HepG2 (cell line): ENCODE data around the gene DCHS2. TPM values are rescaled to one million over a fixed set of nuclear protein-coding genes. Genes with fewer than 3 reads are reported as not detected.

Experiments used
- ATAC-seq: fragments of 200-7000 bp; cut with Tn5 transposase; 3 replicates; pipeline ENCODE4 v1.9.1; 2020; ENCODE audit warnings: mild to moderate bottlenecking, moderate library complexity
- BruUV-seq: library from RNA; stranded (reverse); fragments of 400-500 nt; replicated peaks from 2 replicates; lab custom pipeline; 2021; lab: Mats Ljungman, UMichigan
- CTCF ChIA-PET: fragments of 300-600 bp; formaldehyde crosslinking; extraction: SDS; loops from one replicate; lab custom pipeline; 2021; ENCODE audit warnings: low total read pairs, inconsistent platforms, low intra/inter-chr PET ratio; lab: Yijun Ruan, JAX
- POLR2A ChIA-PET: fragments of 350-600 bp; sonication (Branson Sonifier 250); formaldehyde crosslinking; loops from one replicate; lab custom pipeline; 2020; ENCODE audit warnings: antibody characterized with exemption, inconsistent platforms; lab: Yijun Ruan, JAX
- DNase-seq: peaks from one replicate; pipeline ENCODE4 v3.0.0-alpha.2; 2015; ENCODE audit warnings: low spot score
- FAIRE-seq: peaks from 3 replicates; lab custom pipeline; 2011; peaks lifted over from hg19 to GRCh38; lab: Jason Lieb, UNC
- H2AFZ ChIP-seq: one replicate; pipeline ENCODE4 v1.6.1; 2011; ENCODE audit warnings: low read length, inconsistent platforms
- H3K27ac ChIP-seq: fragments of 300-600 bp; 3 replicates; pipeline ENCODE4 v1.8.0; 2011; ENCODE audit warnings: mixed run types, mild to moderate bottlenecking, mixed read lengths, low read length, inconsistent platforms; ENCODE audit not compliant: insufficient read depth; ENCODE audit errors: extremely low read length
- H3K27me3 ChIP-seq, 2 experiments: fragments of 200-600 bp in 1 of 2; 2 replicates in 1 of 2; 3 replicates in 1 of 2; pipeline versions ENCODE4 v1.6.0 to v1.8.0; 2011; ENCODE audit warnings: low read length in 2 of 2, mild to moderate bottlenecking in 2 of 2, moderate library complexity in 2 of 2, inconsistent platforms in 1 of 2; ENCODE audit not compliant: insufficient read depth in 2 of 2, control insufficient read depth in 1 of 2
- H3K36me3 ChIP-seq, 2 experiments: fragments of 200-600 bp in 1 of 2; replicated peaks in 1 of 2; 2 replicates in 1 of 2; 3 replicates in 1 of 2; pipeline versions ENCODE4 v1.5.1 to v1.8.0; 2011; ENCODE audit warnings: low read length in 2 of 2, inconsistent platforms in 1 of 2; ENCODE audit not compliant: insufficient read depth in 2 of 2, control insufficient read depth in 1 of 2
- H3K4me1 ChIP-seq: 2 replicates; pipeline ENCODE4 v1.5.1; 2012; ENCODE audit warnings: low read length, inconsistent platforms; ENCODE audit not compliant: insufficient read depth
- H3K4me2 ChIP-seq: 2 replicates; pipeline ENCODE4 v1.6.0; 2011; ENCODE audit warnings: low read depth, low read length, inconsistent platforms
- H3K4me3 ChIP-seq, 3 experiments: fragments of 200-600 bp in 1 of 3; sonication (generic), shearing (Covaris generic) in 1 of 3; replicated peaks in 1 of 3; 2 replicates each; pipeline ENCODE4 v1.5.1; 2011 to 2016; ENCODE audit warnings: low read length in 3 of 3, inconsistent platforms in 2 of 3, low read depth in 2 of 3, mild to moderate bottlenecking in 2 of 3, control low read depth in 1 of 3, mixed read lengths in 1 of 3; ENCODE audit not compliant: insufficient read depth in 1 of 3
- H3K79me2 ChIP-seq: one replicate; pipeline ENCODE4 v1.6.1; 2011; ENCODE audit warnings: low read length, inconsistent platforms; ENCODE audit not compliant: insufficient read depth
- H3K9ac ChIP-seq: 2 replicates; pipeline ENCODE4 v1.6.0; 2011; ENCODE audit warnings: mild to moderate bottlenecking, low read depth, low read length, inconsistent platforms; ENCODE audit not compliant: insufficient read depth
- H3K9me3 ChIP-seq: 2 replicates; pipeline ENCODE4 v1.5.1; 2012; ENCODE audit warnings: mild to moderate bottlenecking, low read length
- H4K20me1 ChIP-seq: 2 replicates; pipeline ENCODE4 v1.6.0; 2011; ENCODE audit warnings: inconsistent platforms, mild to moderate bottlenecking, low read length, moderate library complexity; ENCODE audit not compliant: insufficient read depth
- ARID3A ChIP-seq: IDR thresholded peaks from 2 replicates; pipeline ENCODE4 v1.6.1; 2012; ENCODE audit warnings: low read depth, low read length, improper control_type of control experiment
- ARNT ChIP-seq: fragments of 450-650 bp; IDR thresholded peaks from 2 replicates; pipeline ENCODE4 v1.6.1; 2017
- E2F2 ChIP-seq: sonication (generic); formaldehyde crosslinking; IDR thresholded peaks from 2 replicates; pipeline ENCODE4 v1.4.0; 2020; ENCODE audit warnings: missing genetic modification reagents, borderline replicate concordance
- IRX3 ChIP-seq: sonication (generic); formaldehyde crosslinking; IDR thresholded peaks from 2 replicates; pipeline ENCODE4 v1.8.1; 2023; ENCODE audit warnings: mild to moderate bottlenecking, low read depth, missing genetic modification reagents, borderline replicate concordance
- MTERF4 ChIP-seq: sonication (generic); formaldehyde crosslinking; IDR thresholded peaks from 2 replicates; pipeline ENCODE4 v1.8.0; 2023; ENCODE audit warnings: mild to moderate bottlenecking, missing genetic modification reagents
- RFXANK ChIP-seq: IDR thresholded peaks from 2 replicates; pipeline ENCODE4 v1.6.1; 2016
- ZBTB7B ChIP-seq: sonication (generic); formaldehyde crosslinking; IDR thresholded peaks from 2 replicates; pipeline ENCODE4 v1.4.0; 2020; ENCODE audit warnings: missing genetic modification reagents
- ZNF143 ChIP-seq: sonication (generic); formaldehyde crosslinking; IDR thresholded peaks from 2 replicates; pipeline ENCODE4 v1.4.0; 2020; ENCODE audit warnings: missing genetic modification reagents
- ZNF639 ChIP-seq: conservative IDR thresholded peaks from 2 replicates; pipeline ENCODE4 v1.6.1; 2018; ENCODE audit warnings: missing genetic modification reagents
- ZNF713 ChIP-seq: sonication (generic); formaldehyde crosslinking; IDR thresholded peaks from 2 replicates; pipeline ENCODE4 v1.4.0; 2020; ENCODE audit warnings: mild to moderate bottlenecking, missing genetic modification reagents
- ZNF775 ChIP-seq: sonication (generic); formaldehyde crosslinking; IDR thresholded peaks from 2 replicates; pipeline ENCODE4 v1.4.0; 2020; ENCODE audit warnings: missing genetic modification reagents, mild to moderate bottlenecking, moderate library complexity, borderline replicate concordance
- WGBS: methylation state at CpG from one replicate; pipeline ENCODE4 v1.1.6; 2017; ENCODE audit warnings: low lambda C conversion rate; 5-methylcytosine and 5-hydroxymethylcytosine counted together
- in situ Hi-C: cut with HindIII; loops from 2 replicates; pipeline ENCODE4 v1.10.0; 2017; ENCODE audit warnings: low pct_unique_long_range_greater_than_20kb; ENCODE audit not compliant: extremely low pct_ligation_motif_present
- intact Hi-C: fragments of 100-400 bp; cut with micrococcal nuclease; formaldehyde crosslinking; loops from one replicate; pipeline ENCODE4 v1.10.0; 2022; ENCODE audit not compliant: unreplicated experiment
- polyA plus RNA-seq, 8 experiments: library from polyadenylated mRNA; depleted of rRNA in 3 of 8; stranded (reverse) in 7 of 8; unstranded in 1 of 8; fragments of >200 nt; fragmentation: Illumina TruSeq in 4 of 8; extraction: Trizol in 4 of 8; gene quantifications; 2 replicates each; pipeline versions ENCODE4 v1.2.1 to v1.2.3, GENCODE V29; 2011 to 2016; ENCODE audit warnings: low read depth in 4 of 8, missing spikeins in 1 of 8, mixed read lengths in 1 of 8; ENCODE audit not compliant: insufficient read depth in 1 of 8
- total RNA-seq, 5 experiments: library from RNA; depleted of rRNA; stranded (reverse); fragments of >200 nt; fragmentation: Illumina TruSeq; extraction: Trizol; gene quantifications; 2 replicates each; pipeline ENCODE4 v1.2.3, GENCODE V29; 2016; ENCODE audit warnings: low read depth in 1 of 5
- TF ChIP-seq, protein P1 (sequence below): sonication (generic); formaldehyde crosslinking; IDR thresholded peaks from 2 replicates; pipeline ENCODE4 v1.4.0; 2020; ENCODE audit warnings: low read depth, missing genetic modification reagents

DCHS2 gene
- total and polyA plus RNA-seq, 2 of the 13 experiments (the other 11 are each of a cell fraction or from before 2014, with no cell fraction given): 0.03 TPM; not detected in 1

DNA sequence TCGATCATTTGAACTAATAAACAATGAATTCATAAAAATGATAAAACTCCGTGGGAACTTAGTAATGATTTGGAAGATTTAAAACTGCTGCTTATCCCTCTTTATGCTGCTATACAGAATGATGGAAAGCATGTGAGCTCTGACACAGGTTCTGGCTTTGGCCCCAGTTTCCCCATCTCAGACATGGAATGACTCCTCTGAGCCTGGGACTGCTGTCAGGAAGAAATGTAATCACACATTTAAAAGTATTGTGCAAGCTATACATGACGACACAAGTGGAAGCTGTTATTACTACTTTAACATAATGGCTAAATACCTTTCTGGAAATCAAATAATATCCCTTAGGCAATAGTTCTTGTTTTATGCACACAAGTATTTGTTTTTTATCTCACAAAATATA is 161.7 kb downstream of the DCHS2 start:
- in situ Hi-C loops: no loop called here
- no peak for DNase-seq
- Histone ChIP-seq H3K27me3 (peaks cover 0 to 8% of the 10 kb centered on the region in 2 experiments; a peak in 1 of 5 replicates), H4K20me1 (no peaks in the 10 kb centered on the region), H3K4me3 (no peak overlapping the region)
- TF ChIP-seq ARID3A (no peak), MTERF4 (CRISPR knock-in tag) (no peak), ARNT (no peak), ZBTB7B (CRISPR knock-in tag) (no peak), RFXANK (CRISPR knock-in tag) (no peak), IRX3 (no peak), ZNF713 (CRISPR knock-in tag) (no peak), ZNF143 (no peak), E2F2 (CRISPR knock-in tag) (no peak), ZNF639 (no peak), ZNF775 (CRISPR knock-in tag) (no peak)
- TF ChIP-seq, protein P1, sequence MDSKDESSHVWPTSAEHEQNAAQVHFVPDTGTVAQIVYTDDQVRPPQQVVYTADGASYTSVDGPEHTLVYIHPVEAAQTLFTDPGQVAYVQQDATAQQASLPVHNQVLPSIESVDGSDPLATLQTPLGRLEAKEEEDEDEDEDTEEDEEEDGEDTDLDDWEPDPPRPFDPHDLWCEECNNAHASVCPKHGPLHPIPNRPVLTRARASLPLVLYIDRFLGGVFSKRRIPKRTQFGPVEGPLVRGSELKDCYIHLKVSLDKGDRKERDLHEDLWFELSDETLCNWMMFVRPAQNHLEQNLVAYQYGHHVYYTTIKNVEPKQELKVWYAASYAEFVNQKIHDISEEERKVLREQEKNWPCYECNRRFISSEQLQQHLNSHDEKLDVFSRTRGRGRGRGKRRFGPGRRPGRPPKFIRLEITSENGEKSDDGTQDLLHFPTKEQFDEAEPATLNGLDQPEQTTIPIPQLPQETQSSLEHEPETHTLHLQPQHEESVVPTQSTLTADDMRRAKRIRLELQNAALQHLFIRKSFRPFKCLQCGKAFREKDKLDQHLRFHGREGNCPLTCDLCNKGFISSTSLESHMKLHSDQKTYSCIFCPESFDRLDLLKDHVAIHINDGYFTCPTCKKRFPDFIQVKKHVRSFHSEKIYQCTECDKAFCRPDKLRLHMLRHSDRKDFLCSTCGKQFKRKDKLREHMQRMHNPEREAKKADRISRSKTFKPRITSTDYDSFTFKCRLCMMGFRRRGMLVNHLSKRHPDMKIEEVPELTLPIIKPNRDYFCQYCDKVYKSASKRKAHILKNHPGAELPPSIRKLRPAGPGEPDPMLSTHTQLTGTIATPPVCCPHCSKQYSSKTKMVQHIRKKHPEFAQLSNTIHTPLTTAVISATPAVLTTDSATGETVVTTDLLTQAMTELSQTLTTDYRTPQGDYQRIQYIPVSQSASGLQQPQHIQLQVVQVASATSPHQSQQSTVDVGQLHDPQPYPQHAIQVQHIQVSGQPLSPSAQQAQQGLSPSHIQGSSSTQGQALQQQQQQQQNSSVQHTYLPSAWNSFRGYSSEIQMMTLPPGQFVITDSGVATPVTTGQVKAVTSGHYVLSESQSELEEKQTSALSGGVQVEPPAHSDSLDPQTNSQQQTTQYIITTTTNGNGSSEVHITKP (CRISPR knock-in tag): no peak
- TF ChIP-seq, all 625 proteins: peak for 0
- no peak overlapping the region for H2AFZ ChIP-seq
- no TSS peak for BruUV-seq
- intact Hi-C loops: loop anchor here (2.0 kb wide), 1 partner anchor 177 kb away; no protein-coding TSS in a partner anchor
- ChIA-PET POLR2A (no interaction called here), CTCF (interaction anchor here (1.0 kb wide), 1 partner anchor 176 kb away, joined by 3 read pairs; no protein-coding TSS in a partner anchor)
- H3K4me2 ChIP-seq: no peak overlapping the region
- FAIRE-seq (no peak), ATAC-seq (no peak)
- WGBS: 15% methylated on average over 3 of the region's 3 CpGs
- no peaks in the 10 kb centered on the region for H3K9me3 ChIP-seq
- H3K36me3 ChIP-seq: no peaks in the 10 kb centered on the region
- no peaks in the 10 kb centered on the region for H3K79me2 ChIP-seq
- no peaks in the 10 kb centered on the region for H3K4me1 ChIP-seq
- no peak overlapping the region for H3K27ac ChIP-seq
- H3K9ac ChIP-seq: no peak overlapping the region
